Chondrocyte (in vitro differentiated cells): ENCODE measurements around the gene SPACA9. TPM values are rescaled to one million over a fixed set of nuclear protein-coding genes. Genes with fewer than 3 reads are reported as not detected.

Experiments
- DNase-seq: peaks from one replicate; pipeline ENCODE4 v3.0.0; 2021; ENCODE audit warnings: mixed read lengths, low spot score
- H3K27ac Mint-ChIP-seq: one replicate; pipeline ENCODE4 v1.8.0; 2021; ENCODE audit warnings: mild to moderate bottlenecking, moderate library complexity, mixed read lengths; ENCODE audit not compliant: unreplicated experiment
- H3K27me3 Mint-ChIP-seq: 2 replicates; pipeline ENCODE4 v1.8.0; 2021; ENCODE audit warnings: low read depth, mixed read lengths
- H3K36me3 Mint-ChIP-seq: 2 replicates; pipeline ENCODE4 v1.8.0; 2021; ENCODE audit warnings: low read depth, mixed read lengths
- H3K4me1 Mint-ChIP-seq: 2 replicates; pipeline ENCODE4 v1.8.0; 2021; ENCODE audit warnings: low read depth, mild to moderate bottlenecking, mixed read lengths
- H3K4me3 Mint-ChIP-seq: one replicate; pipeline ENCODE4 v1.8.0; 2021; ENCODE audit warnings: mild to moderate bottlenecking, moderate library complexity, mixed read lengths; ENCODE audit not compliant: unreplicated experiment
- H3K9me3 Mint-ChIP-seq: 2 replicates; pipeline ENCODE4 v1.8.0; 2021; ENCODE audit warnings: low read depth, mixed read lengths
- CTCF ChIP-seq: fragments of 200-600 bp; sonication (generic); IDR thresholded peaks from 2 replicates; pipeline ENCODE4 v1.5.0; 2021; ENCODE audit warnings: antibody characterized with exemption, mild to moderate bottlenecking, moderate library complexity
- total RNA-seq: library from RNA; stranded (reverse); gene quantifications from 3 replicates; pipeline ENCODE4 v1.2.1, GENCODE V29; 2021

SPACA9 gene
- total RNA-seq, 1 donor from 2014 or later = 3.3 TPM

GRCh38 chr9:132912131-132912530, 33.4 kb downstream of the SPACA9 start:
- Mint-ChIP-seq H3K36me3 (peaks cover 38% of the 10 kb centered on the region), H3K4me1 (no peaks in the 10 kb centered on the region), H3K4me3 (no peak overlapping the region), H3K27me3 (no peaks in the 10 kb centered on the region), H3K27ac (no peak overlapping the region), H3K9me3 (peaks cover 5% of the 10 kb centered on the region)
- no peak for TF ChIP-seq CTCF
- DNase-seq = no peak

- H3K36me3 Mint-ChIP-seq = peaks cover 52% of the 10 kb centered on the region
- H3K27me3 Mint-ChIP-seq = no peaks in the 10 kb centered on the region
- peaks cover 5% of the 10 kb centered on the region for H3K9me3 Mint-ChIP-seq
- no peak overlapping the region for H3K27ac Mint-ChIP-seq
- DNase-seq = no peak
- H3K4me1 Mint-ChIP-seq = no peaks in the 10 kb centered on the region
- H3K4me3 Mint-ChIP-seq = no peak overlapping the region
- TF ChIP-seq CTCF = no peak
Measured at GRCh38 chr9:132914924-132915323, 36.2 kb downstream of the SPACA9 start.

- Mint-ChIP-seq H3K27ac (no peak overlapping the region), H3K36me3 (peaks cover 51% of the 10 kb centered on the region), H3K9me3 (peaks cover 5% of the 10 kb centered on the region), H3K4me1 (no peaks in the 10 kb centered on the region), H3K4me3 (no peak overlapping the region), H3K27me3 (no peaks in the 10 kb centered on the region)
- DNase-seq = no peak
- no peak for TF ChIP-seq CTCF
Measured at GRCh38 chr9:132919614-132920268, 41.0 kb downstream of the SPACA9 start.

- no peak for TF ChIP-seq CTCF
- H3K36me3 Mint-ChIP-seq = peaks cover 51% of the 10 kb centered on the region
- H3K9me3 Mint-ChIP-seq = no peaks in the 10 kb centered on the region
- H3K27ac Mint-ChIP-seq = no peak overlapping the region
- H3K4me1 Mint-ChIP-seq = no peaks in the 10 kb centered on the region
- DNase-seq = no peak
- no peak overlapping the region for H3K4me3 Mint-ChIP-seq
- H3K27me3 Mint-ChIP-seq = no peaks in the 10 kb centered on the region
Measured at GRCh38 chr9:132923346-132923902, 44.7 kb downstream of the SPACA9 start.

GRCh38 chr9:132927704-132928103, 49.0 kb downstream of the SPACA9 start:
- Mint-ChIP-seq H3K36me3 (peaks cover 35% of the 10 kb centered on the region), H3K4me1 (peaks cover 4% of the 10 kb centered on the region), H3K4me3 (no peak overlapping the region), H3K27me3 (no peaks in the 10 kb centered on the region), H3K27ac (no peak overlapping the region), H3K9me3 (no peaks in the 10 kb centered on the region)
- no peak for TF ChIP-seq CTCF
- DNase-seq = no peak
